AG04449 (cell line): ENCODE results near the gene FAM174C.

Source experiments
- CTCF ChIA-PET: fragments of 350-600 bp; formaldehyde crosslinking; extraction: SDS; loops from one replicate; lab custom pipeline; 2021; ENCODE audit warnings: antibody characterized with exemption; lab: Yijun Ruan, JAX
- POLR2A ChIA-PET: fragments of 400-600, 350-600 bp; formaldehyde crosslinking; extraction: SDS; loops from one replicate; lab custom pipeline; 2020; ENCODE audit warnings: antibody characterized with exemption, inconsistent platforms; lab: Yijun Ruan, JAX
- DNase-seq: peaks from one replicate; pipeline ENCODE4 v3.0.0-alpha.2; 2010; ENCODE audit warnings: low read depth, low spot score
- H3K4me3 ChIP-seq: 2 replicates; pipeline ENCODE4 v1.5.1; 2011; ENCODE audit warnings: low read depth, mild to moderate bottlenecking, control low read depth, low read length
- CTCF ChIP-seq: IDR thresholded peaks from one replicate; pipeline ENCODE4 v1.5.1; 2011; ENCODE audit warnings: mild to moderate bottlenecking, moderate library complexity, low read length, control low read depth, inconsistent platforms; ENCODE audit not compliant: insufficient read depth; ENCODE audit errors: missing control alignments

The FAM174C gene

GRCh38 chr19:1256646-1257474 is 18.5 kb upstream of the FAM174C start:
- no peak overlapping the region for H3K4me3 ChIP-seq
- CTCF ChIA-PET, result interaction anchor here (2.8 to 6.4 kb wide), 2 partner anchors 11 to 13 kb away, joined by 18 to 69 read pairs; partner anchors contain the start of gene CIRBP
- TF ChIP-seq CTCF, result no peak
- no peak for DNase-seq
- POLR2A ChIA-PET, result interaction anchor here (2.1 to 7.6 kb wide), 2 partner anchors 8 to 12 kb away, joined by 8 to 188 read pairs; partner anchors contain the start of gene CIRBP

- H3K4me3 ChIP-seq, result no peak overlapping the region
- DNase-seq, result no peak
- POLR2A ChIA-PET, result interaction anchor here (1.1 to 7.6 kb wide), 4 partner anchors 7 to 16 kb away, joined by 4 to 188 read pairs (median 22); partner anchors contain the start of gene CIRBP
- CTCF ChIA-PET, result interaction anchor here (2.8 to 6.4 kb wide), 2 partner anchors 10 to 14 kb away, joined by 18 to 69 read pairs; partner anchors contain the start of gene CIRBP
- no peak for TF ChIP-seq CTCF
Observed at GRCh38 chr19:1257475-1258162, 17.7 kb upstream of the FAM174C start.

GRCh38 chr19:1258163-1258492 is 17.2 kb upstream of the FAM174C start:
- no peak for DNase-seq
- POLR2A ChIA-PET, result interaction anchor here (1.1 to 7.6 kb wide), 3 partner anchors 7 to 15 kb away, joined by 4 to 188 read pairs (median 36); partner anchors contain the start of gene CIRBP
- no peak overlapping the region for H3K4me3 ChIP-seq
- TF ChIP-seq CTCF, result no peak
- CTCF ChIA-PET, result interaction anchor here (6.4 kb wide), 1 partner anchor 10 kb away, joined by 69 read pairs; the partner anchor contains the start of gene CIRBP

GRCh38 chr19:1258707-1259205 is 16.6 kb upstream of the FAM174C start:
- no peak overlapping the region for H3K4me3 ChIP-seq
- CTCF ChIA-PET, result interaction anchor here (6.4 to 11.8 kb wide), 2 partner anchors 9 to 16 kb away, joined by 69 to 626 read pairs; partner anchors contain the start of genes ATP5F1D and CIRBP

GRCh38 chr19:1259206-1259875 is 16.0 kb upstream of the FAM174C start:
- H3K4me3 ChIP-seq, result no peak overlapping the region
- no peak for TF ChIP-seq CTCF
- POLR2A ChIA-PET, result interaction anchor here (4.1 kb wide), 1 partner anchor 10 kb away, joined by 36 read pairs; the partner anchor contains the start of gene CIRBP
- DNase-seq, result no peak
- CTCF ChIA-PET, result interaction anchor here (11.8 kb wide), 1 partner anchor 17 kb away, joined by 626 read pairs; the partner anchor contains the start of gene ATP5F1D

More at GRCh38 chr19:1258707-1259205, 16.6 kb upstream of the FAM174C start:
- TF ChIP-seq CTCF, result no peak
- DNase-seq, result no peak
- POLR2A ChIA-PET, result interaction anchor here (1.1 to 7.6 kb wide), 3 partner anchors 6 to 14 kb away, joined by 4 to 188 read pairs (median 36); partner anchors contain the start of gene CIRBP
